ENCODE data around the gene DYNLT2B.

DNA sequence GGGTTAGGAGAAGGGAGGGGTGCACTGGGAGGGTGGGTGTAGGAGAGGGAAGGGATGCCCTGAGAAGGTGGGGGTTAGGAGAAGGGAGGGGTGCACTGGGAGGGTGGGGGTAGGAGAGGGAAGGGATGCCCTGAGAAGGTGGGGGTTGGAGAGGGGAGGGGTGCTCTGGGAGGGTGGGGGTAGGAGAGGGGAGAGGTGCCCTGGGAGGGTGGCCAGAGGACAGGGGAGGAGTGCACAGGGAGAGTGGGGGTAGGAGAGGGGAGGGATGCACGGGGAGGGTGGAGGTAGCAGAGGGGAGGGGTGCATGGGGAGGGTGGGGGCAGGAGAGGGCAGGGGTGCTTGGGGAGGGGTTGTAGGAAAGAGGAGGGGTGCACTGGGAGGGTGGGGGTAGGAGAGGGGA, 16.9 kb upstream of the DYNLT2B start:
- no peak for TF ChIP-seq ZFP30 (CRISPR knock-in tag; IDR thresholded peaks at IDR 0.05)
- TF ChIP-seq, protein P1, sequence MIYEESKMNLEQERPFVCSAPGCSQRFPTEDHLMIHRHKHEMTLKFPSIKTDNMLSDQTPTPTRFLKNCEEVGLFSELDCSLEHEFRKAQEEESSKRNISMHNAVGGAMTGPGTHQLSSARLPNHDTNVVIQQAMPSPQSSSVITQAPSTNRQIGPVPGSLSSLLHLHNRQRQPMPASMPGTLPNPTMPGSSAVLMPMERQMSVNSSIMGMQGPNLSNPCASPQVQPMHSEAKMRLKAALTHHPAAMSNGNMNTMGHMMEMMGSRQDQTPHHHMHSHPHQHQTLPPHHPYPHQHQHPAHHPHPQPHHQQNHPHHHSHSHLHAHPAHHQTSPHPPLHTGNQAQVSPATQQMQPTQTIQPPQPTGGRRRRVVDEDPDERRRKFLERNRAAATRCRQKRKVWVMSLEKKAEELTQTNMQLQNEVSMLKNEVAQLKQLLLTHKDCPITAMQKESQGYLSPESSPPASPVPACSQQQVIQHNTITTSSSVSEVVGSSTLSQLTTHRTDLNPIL (CRISPR knock-in tag; IDR thresholded peaks at IDR 0.05; ENCODE audit: low read depth) = no peak
- TF ChIP-seq RARB (CRISPR knock-in tag; IDR thresholded peaks at IDR 0.05) = no peak
- no peak for TF ChIP-seq GLIS3 (CRISPR knock-in tag; IDR thresholded peaks at IDR 0.05)
- TF ChIP-seq ZFP3 (CRISPR knock-in tag; IDR thresholded peaks at IDR 0.05) = no peak
- TF ChIP-seq, protein P2, sequence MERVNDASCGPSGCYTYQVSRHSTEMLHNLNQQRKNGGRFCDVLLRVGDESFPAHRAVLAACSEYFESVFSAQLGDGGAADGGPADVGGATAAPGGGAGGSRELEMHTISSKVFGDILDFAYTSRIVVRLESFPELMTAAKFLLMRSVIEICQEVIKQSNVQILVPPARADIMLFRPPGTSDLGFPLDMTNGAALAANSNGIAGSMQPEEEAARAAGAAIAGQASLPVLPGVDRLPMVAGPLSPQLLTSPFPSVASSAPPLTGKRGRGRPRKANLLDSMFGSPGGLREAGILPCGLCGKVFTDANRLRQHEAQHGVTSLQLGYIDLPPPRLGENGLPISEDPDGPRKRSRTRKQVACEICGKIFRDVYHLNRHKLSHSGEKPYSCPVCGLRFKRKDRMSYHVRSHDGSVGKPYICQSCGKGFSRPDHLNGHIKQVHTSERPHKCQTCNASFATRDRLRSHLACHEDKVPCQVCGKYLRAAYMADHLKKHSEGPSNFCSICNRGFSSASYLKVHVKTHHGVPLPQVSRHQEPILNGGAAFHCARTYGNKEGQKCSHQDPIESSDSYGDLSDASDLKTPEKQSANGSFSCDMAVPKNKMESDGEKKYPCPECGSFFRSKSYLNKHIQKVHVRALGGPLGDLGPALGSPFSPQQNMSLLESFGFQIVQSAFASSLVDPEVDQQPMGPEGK (CRISPR knock-in tag; IDR thresholded peaks at IDR 0.05; ENCODE audit: borderline replicate concordance) = no peak
- no peak for TF ChIP-seq ARNTL (CRISPR knock-in tag; IDR thresholded peaks at IDR 0.05; ENCODE audit: borderline replicate concordance, low read depth)

Measured in SK-N-SH treated with all-trans-retinoic acid at 6 μM for 48 hours (cell line).